Cortex of kidney (tissue), 1 donor: ENCODE data around the gene LMNTD1.
"Not testable (repeated sequence)": the region's sequence is repeated elsewhere in the genome, so short reads cannot be mapped to it uniquely, and the experiment has no call there.

Experiments
- DNase-seq: peaks from one replicate; lab custom pipeline; 2025; lab: John Stamatoyannopoulos, UW

Gene LMNTD1, protein sequence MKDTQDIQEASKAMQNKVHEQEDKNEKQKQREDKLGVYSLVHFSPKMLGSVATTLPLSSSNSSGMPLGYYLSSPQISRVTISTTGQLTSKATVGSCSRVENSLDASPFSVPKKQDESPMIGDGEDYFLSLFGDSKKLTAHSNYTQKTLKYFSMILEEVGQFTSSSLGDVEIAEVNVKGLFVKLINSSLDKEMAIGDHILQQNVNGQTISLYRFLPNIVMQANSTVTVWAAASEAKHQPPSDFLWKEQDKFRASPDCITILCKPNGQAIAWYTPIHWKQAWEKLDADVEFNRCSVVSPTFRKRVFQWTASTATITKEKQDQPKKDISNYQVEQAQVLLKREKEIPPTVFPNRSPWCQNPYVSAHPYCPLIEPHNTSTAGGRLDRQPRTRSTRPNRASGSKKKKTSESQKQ

DNA sequence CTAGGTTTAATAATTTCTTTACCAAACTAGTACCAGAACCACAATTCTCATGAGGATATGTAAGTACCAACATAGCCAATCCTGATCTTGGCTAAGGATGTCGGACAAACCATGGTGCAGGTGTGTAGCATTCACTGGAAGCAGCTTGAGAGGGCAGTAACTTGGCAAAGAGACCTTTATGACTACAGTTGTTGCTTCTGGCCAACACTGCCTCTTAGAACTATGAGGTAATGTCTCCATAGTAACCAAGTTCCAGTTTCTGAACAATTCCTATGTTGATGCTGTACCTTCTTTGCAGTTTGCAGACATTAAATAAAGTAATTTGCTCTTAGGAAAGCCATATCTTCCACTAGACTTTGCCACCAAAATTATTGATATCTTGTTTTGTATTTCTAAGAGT lies at the start of gene LMNTD1:
TSS of gene LMNTD1 (minus strand) at position 186 of the 400 bp plus-strand sequence. CDS start 324 bp downstream, outside the sequence.
- DNase-seq: no peak

DNA sequence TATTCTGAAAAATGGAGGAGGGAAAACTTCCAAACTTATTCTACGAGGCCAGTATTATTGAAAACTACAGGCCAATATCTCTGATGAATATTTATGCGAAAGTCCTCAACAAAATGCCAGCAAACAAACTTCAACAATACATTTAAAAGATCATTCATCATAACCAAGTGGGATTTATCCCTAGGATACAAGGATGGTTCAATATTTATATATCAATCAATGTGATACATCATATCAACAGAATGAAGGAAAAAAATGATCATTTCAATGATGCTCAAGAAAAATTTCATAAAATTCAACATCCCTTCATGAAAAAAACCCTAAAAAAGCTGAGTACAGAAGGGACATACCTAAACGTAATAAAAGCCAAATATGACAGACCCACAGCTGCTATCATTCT lies 45.9 kb upstream of the LMNTD1 start:
- DNase-seq: no peak

DNA sequence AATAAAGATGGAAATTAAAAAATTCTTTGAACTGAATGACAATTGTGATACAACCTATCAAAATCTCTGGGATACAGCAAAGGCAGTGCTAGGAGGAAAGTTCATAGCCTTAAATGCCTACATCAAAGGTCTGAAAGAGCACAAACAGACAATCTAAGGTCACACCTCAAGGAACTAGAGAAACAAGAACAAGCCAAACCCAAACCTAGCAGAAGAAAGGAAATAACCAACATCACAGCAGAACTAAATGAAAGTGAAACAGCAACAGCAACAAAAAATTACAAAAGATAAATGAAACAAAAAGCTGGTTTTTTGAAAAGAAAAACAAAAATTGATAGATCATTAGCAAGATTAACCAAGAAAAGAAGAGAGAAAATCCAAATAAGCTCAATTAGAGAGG lies 42.4 kb upstream of the LMNTD1 start:
- not testable (repeated sequence) for DNase-seq

DNA sequence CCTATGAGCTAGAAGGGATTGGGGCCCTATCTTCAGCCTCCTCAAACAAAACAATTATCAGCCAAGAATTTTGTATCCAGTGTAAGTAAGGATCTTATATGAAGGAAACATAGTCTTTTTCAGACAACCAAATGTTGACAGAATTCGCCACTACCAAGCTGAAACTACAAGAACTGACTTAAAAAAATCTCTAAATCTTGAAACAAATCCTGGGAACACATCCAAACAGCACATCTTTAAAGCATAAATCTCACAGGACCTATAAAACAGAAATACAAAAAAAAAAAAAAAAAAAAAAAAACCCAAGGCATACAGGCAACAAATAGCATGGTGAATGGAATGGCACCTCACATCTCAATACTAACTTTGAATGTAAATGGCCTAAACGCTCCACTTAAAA lies 41.3 kb upstream of the LMNTD1 start:
- no peak for DNase-seq

DNA sequence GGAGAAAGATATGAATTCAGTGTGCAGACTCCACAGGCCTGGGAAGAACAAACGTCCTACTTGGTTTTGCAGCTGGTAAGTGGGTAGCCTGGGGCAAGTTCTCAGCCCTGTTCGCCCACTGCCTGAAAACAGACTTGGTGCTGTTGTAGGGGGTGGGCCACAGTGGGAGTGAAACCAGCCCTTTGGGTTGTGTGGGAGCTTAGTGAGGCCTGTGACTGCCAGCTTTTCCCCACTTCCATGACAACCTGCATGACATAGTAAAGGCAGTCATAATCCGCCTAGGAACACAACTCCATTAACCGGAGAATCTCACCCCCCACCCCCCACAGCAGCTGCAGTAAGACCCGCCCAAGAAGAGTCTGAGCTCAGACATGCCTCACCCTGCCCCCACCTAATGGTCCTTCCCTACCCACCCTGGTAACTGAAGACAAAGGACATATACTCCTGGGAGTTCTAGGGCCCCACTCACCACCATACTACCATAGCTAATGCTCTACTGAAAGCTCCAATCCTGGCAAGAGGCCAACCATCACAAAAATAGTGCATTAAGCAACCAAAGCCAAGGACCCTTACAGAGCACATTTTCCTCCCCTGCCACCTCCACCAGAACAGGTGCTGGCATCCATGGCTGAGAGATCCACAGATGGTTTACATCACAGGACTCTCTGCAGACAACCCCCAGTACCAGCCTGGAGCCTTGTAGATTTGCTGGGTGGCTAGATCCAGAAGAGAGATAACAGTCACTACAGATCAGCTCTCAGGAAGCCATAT lies 39.8 kb upstream of the LMNTD1 start:
- no peak for DNase-seq

DNA sequence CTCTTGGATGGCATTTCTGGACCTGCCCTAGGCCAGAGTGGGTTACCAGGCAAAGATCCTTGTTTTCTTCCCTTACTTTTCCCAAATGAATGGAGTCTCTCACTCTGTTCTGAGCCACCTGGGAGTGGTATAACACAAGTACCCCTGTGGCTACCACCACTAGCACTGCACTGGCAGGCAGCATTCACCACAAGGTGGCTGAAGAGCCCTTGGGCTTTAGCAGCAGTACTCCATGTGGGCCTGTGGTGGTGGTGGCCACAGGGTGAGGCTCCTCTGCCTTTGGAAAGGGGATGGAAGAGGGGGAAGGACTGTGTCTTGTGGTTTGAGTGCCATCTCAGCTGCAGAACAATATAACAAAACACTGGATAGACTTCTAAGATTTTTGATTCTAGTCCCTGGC lies 38.1 kb upstream of the LMNTD1 start:
- no peak for DNase-seq

DNA sequence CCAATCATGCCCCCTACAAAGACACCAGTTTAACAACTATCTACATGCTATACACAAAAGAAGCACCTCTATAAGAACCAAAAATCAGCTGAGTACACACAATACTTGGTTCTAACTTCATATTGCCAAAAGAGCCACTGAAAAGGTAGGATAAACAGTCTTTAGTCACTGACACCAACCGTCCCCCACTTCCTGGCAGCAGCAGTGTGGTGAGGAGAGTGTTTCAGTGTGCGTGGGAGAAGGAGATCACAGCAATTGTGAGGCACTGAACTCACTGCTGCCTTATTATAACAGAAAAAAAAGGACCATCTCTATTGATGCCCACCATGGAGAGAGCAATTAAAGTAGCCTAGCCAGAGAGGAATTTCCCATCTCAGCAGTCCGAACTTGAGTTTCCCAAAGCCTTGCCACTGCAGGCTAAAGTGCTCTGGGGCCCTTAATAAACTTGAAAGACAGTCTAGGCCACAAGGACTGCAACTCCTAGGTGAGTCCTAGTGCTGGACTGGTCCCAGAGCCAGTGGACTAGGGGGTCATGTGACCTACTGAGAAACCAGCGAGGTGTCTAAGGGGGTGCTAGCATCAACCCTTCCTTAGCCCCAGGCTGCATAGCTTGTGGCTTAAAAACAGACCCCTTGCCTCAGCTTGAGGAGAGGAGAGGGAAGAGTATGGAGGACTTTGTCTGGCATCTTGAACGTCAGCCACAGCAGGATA lies 37.1 kb upstream of the LMNTD1 start:
- DNase-seq: no peak

DNA sequence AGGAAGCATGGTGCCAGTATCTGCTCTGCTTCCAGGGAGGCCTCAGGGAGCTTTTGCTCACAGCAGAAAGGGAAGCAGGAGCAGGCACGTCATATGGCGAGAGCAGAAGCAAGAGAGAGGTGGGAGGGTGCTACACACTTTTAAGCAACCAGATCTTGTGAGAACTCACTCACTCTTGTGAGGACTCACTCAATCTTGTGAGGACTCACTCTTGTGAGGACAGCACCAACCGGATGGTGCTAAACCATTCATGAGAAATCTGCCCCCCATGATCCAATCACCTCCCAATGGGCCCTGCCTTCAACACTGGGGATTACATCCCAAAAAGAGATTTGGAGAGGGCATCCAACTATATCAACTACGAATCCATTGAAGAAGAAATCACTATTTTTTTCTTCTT lies 34.3 kb upstream of the LMNTD1 start:
- no peak for DNase-seq

DNA sequence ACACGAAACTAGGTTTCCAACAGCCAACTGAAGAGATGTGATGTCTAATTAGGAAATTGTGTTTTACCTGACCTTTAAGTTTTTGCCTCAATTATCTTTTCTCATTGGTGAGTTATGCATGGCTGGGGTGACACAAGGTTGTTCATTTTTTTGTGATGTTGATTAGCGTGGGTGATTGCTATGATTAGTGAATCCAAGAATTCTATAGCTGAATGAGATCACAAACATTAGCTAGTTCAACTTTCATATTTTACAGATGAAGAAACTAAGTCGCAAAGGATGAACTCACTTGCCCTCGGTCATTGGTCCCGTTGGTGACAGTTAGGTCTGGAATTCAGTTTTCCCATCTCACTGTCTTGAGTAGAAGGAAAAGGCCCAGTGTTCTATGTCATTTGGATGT lies 32.6 kb upstream of the LMNTD1 start:
- DNase-seq: no peak

DNA sequence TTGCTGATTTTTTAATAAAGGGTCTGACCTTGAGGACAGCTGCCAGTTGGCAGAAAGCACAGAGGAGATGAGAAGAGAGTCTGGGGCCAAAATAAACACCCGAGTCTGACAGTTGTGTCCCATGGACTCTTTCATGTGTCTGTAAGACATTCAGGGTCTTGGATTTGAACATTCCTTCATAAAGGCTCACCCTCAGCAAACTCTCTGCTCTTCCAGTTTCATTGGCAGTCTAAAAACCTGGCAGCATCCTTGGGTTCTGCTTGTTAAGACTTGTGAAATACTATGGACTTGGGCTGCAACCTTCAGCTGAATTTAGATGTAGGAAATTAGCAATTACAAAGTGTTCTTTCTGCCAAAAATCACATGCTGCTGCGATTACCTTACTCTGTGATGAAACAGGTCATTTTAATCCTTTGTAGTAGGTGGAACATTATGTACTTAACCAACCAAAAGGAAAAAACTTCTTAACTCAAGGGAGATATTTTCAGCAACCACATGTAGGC lies 32.0 kb upstream of the LMNTD1 start:
- DNase-seq: no peak

DNA sequence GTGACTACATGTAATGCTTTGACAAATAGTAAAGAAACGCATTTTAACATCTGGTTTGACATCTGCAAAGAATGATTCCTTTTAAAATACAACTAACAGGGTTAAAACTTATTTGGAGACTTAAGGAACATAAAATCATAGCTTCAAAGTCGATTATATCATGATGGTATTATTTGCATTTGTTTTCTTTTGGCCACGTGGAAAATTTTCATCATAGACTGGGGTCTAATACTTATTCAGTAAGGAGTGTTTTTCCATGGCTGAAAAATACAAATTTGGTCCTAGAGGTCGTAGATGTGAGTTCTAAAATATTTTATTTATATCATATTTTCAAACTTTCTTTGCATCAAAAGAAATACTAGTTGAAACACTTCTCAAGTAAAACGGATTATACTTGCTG lies 31.5 kb upstream of the LMNTD1 start:
- DNase-seq: no peak

DNA sequence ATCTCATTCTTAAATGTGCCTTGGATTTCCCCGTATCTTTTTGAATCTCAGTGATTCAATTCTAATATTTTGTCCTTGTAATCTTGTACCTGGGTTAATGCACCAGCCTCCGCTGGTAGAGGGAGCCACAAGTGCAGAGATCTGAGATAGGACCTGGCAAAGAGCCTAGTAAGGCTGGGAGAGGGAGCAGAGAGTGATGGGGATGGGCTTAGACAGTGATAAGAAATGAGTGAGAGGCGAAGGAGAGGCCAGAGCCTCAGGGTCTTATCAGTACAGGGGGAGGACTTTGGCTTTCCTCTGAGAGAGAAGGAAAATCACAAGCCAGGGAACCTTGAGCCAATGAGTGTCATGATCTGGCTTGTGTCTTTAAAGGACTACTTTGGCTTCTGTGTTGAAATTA lies 30.5 kb upstream of the LMNTD1 start:
- DNase-seq: no peak

DNA sequence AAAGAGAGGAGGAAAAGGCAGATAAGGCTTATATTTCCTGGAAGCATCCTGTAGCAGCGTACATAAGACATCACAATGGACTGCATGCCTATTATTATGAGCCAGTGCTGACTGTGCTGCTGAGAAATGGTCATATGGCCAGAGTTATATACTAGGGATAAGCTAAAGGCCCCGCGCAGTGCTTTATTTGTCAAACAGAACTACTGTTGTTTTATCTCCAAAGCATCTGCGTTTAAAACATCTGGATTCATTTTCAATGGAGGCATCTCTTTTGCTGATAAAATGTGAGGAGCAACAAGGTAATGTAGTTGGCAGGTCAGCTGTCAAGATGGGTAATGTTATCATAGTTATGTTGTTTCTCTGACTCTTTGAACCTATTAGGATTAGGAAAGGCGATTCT lies 28.0 kb upstream of the LMNTD1 start:
- no peak for DNase-seq

DNA sequence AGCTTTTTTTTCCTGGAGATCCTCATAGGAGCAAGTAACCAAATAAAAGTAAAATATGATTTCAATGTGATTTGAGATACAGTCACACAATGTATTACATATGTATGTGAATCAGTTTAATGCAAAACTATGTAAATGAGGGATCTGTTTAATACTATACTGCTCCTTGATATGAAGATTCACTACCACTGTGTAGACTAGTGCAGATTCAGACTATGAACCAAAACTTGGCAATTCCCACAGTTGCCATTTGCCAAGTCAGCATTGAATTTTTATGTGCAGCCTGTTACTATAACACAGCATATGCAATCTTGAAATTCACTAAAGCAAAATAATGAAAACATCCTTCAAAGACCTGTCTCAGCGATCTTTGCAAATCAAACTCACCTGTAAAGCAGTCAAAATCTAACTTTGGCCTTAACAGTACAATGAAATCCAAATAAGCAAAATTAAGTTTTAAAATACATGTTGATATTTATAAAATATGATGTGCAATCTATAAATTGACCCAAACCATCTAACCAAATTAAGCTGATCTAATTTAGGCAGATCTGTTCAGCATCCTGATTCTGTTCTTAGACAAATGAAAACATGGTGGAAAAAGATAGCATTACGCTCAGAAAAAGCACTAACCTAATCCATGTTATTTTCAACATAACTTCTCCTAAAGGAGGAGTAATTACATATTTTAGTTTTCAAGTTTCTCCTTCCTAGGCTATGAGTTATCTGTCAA lies 25.5 kb upstream of the LMNTD1 start:
- no peak for DNase-seq

DNA sequence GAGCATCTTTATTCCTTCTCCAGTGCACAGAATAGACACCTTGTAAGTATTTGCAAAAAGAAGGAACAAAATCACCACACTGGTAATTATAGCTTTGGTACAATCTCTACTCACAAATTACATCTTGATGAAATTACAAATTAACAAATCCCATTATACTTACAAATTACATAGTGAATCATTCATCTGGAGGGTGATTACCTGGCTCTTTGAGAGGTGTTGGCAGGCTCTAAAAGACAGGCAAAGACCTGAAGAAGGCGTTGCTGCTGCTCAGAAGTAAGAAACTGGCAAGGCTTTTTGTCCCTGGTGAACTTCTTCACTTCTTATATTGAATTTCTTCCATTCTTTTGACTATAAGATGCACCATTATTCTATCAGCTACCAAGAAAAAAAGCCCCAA lies 21.7 kb upstream of the LMNTD1 start:
- no peak for DNase-seq

DNA sequence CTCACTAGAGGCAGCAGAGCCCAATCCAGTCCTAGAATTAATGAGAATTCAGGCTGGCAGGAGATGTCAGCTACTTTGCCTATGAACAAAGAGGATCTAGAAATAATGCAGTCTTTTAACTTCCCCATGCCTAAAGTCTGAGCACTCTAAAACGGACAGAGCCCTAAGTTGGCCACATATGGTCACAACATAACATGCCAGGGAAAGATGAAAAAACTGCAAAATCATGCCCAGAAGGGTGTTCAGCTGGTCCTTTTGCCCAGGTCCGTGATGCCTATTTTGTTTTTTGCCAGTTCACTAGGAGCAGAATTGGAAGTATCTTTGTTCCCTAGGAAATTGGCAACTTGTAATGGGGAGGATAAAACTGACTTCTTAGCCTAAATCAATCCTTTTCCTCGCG lies 20.3 kb upstream of the LMNTD1 start:
- no peak for DNase-seq

DNA sequence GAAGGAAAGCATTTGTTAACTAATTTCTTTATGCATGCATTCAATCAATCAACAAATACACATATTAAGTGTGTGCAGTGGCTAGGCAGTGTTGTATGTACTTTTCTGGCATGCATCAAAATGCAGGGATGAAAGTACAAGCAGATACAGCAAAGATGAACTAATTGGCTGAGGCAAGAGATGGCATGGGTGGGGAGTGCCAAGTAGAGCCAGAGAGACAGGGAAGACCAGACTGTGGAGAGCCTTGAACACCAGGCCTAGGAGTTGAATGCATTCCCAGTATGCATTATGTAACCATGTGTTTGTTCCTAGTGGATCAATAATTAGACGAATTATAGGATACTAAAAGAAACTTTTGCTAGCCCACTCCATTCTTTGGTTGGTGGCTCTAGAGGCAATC lies 17.3 kb upstream of the LMNTD1 start:
- DNase-seq: no peak

DNA sequence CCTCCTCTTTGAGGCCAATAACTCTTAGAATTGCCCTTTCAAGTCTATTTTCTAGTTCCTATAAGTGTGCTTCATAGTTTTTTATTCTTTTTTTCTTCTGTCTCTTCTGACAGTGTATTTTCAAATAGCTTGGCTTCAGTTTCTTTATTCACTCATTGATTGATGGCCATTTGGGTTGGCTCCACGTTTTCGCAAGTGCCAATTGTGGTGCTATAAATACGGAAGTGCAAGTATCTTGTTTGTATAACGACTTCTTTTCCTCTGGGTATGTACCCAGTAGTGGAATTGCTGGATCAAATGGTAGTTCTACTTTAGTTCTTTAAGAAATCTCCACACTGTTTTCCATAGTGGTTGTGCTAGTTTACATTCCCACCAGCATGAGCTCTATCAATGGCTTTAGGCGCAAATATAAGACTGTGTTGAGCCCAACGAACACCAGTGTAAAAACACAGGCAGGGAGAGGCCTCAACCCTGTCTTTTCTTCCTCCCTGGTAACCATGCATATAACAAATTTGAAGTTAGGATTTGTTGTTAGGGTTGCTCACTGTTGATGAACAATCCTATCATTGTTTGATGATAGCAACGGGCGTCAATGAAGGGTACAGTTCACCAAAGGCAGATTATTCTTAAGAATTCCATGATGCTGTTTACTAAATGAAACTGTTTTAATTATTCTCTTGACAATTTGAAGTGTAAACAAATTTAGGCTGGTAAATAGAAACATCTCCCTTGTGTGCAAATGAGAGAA lies 13.3 kb upstream of the LMNTD1 start:
- no peak for DNase-seq

DNA sequence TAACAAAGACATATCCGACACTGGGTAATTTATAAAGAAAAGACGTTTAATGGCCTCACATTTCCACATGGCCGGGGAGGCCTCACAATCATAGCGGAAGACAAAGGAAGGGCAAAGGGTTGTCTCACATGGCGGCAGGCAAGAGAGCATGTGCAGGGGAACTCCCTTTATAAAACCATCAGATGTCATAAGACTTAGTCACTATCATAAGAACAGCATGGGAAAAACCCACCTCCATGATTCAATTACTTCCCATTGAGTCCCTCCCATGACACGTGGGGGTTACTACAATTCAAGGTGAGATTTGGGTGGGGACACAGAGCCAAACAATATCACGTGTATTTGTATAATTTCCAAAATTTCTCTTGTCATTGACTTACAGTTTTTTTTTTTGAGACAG lies 5.5 kb upstream of the LMNTD1 start:
- no peak for DNase-seq

DNA sequence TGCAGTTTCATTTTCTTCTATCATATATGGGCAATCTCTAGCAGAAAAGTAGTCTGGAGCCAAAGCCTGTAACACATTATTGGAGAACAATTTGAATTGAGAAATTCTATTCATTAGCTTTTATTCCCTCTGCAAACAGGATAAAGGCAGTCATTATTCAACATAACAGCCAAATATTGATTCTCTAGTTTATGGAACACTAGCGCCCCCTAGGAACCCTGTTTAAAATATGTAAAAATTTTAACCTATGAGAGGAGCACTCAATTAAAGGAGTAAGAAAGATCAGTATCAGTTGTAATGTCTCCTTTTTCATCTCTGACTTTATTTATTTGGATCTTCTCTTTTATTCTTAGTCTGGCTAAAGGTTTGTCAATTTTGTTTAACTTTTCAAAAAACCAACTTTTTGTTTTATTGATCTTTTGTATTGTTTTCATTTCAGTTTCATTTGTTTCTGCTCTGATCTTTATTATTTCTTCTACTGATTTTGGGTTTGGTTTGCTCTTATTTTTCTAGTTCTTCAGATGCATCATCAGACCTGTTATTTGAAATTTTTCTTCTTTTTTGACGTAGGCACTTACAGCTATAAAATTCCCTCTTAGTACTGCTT lies 4.8 kb upstream of the LMNTD1 start:
- no peak for DNase-seq

DNA sequence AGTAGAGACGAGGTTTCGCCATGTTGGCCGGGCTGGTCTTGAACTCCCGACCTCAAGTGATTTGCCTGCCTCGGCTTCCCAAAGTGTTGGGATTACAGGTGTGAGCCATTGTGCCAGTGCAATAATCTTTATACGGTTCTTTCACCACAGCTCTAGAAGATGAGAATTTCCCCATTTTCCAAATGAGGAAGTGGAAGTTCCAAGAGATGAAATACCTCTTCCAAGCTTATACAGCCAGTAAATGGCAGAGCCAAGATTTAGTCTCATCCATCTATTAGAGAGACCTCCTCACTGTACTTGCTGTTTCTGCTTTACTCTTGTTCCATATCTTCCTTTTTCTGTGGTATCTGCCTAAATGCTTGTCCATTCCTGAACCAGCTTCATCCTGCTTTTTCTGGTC lies 3.1 kb upstream of the LMNTD1 start:
- no peak for DNase-seq
